Bronchial epithelial cell (primary cell): ENCODE data around the gene RTL5. TPM values are rescaled to one million over a fixed set of nuclear protein-coding genes. Genes with fewer than 3 reads are reported as not detected.
A peak's percentile ranks its signal among the peaks of the same experiment; 100 is the strongest.

Experiments
- DNase-seq: peaks from one replicate; pipeline ENCODE4 v3.0.0-alpha.2; 2010; ENCODE audit warnings: low read depth
- FAIRE-seq: peaks from 2 replicates; lab custom pipeline; 2011; peaks lifted over from hg19 to GRCh38; lab: Jason Lieb, UNC
- H3K27me3 ChIP-seq: 2 replicates; pipeline ENCODE4 v1.5.1; 2011; ENCODE audit warnings: low read length; ENCODE audit not compliant: control insufficient read depth, insufficient read depth
- H3K36me3 ChIP-seq: 2 replicates; pipeline ENCODE4 v1.5.1; 2011; ENCODE audit warnings: low read length; ENCODE audit not compliant: control insufficient read depth, insufficient read depth
- H3K4me3 ChIP-seq: 2 replicates; pipeline ENCODE4 v1.5.1; 2011; ENCODE audit warnings: mild to moderate bottlenecking, low read depth, low read length, control low read depth
- total RNA-seq: library from RNA; depleted of rRNA; stranded (reverse); fragments of >200 nt; gene quantifications from 2 replicates; pipeline ENCODE4 v1.2.1, GENCODE V29; 2014
- TF ChIP-seq, protein P1 (sequence below): IDR thresholded peaks from 2 replicates; pipeline ENCODE4 v1.5.1; 2011; ENCODE audit warnings: mild to moderate bottlenecking, moderate library complexity, low read length, control low read depth, inconsistent platforms; ENCODE audit not compliant: insufficient read depth, severe bottlenecking

Gene RTL5
- total RNA-seq, 1 donor from 2014 or later, result not detected

DNA sequence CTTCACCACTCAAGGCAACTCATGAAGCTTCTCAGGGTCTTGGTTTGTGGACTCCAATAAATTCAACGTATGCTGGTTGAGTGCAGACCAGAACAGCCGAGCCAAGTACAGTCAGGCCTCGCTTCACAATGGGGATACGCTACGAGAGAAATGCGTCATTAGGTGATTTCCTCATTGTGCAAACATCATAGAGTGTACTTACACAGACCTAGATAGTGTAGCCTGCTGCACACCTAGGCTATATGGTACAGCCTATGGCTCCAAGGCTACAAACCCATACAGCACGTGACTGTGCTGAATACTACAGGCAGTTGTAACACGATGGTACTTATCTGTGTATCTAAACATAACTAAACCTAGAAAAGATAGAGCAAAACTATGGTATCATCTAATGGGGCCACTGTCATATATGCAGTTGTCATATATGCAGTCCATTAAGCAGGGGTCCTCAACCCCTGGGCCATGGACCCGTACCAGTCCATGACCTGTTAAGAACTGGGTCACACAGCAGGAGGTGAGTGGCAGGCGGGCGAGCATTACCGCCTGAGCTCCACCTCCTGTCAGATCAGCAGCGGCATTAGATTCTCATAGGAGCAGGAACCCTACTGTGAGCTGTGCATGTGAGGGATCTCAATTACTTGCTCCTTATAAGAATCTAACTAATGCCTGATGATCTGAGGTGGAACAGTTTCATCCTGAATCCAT is 31.5 kb downstream of the RTL5 start:
- DNase-seq (peak; percentile 53), FAIRE-seq (no peak)
- H3K27me3 ChIP-seq, result no peaks in the 10 kb centered on the region
- no peak overlapping the region for H3K4me3 ChIP-seq
- TF ChIP-seq, protein P1, sequence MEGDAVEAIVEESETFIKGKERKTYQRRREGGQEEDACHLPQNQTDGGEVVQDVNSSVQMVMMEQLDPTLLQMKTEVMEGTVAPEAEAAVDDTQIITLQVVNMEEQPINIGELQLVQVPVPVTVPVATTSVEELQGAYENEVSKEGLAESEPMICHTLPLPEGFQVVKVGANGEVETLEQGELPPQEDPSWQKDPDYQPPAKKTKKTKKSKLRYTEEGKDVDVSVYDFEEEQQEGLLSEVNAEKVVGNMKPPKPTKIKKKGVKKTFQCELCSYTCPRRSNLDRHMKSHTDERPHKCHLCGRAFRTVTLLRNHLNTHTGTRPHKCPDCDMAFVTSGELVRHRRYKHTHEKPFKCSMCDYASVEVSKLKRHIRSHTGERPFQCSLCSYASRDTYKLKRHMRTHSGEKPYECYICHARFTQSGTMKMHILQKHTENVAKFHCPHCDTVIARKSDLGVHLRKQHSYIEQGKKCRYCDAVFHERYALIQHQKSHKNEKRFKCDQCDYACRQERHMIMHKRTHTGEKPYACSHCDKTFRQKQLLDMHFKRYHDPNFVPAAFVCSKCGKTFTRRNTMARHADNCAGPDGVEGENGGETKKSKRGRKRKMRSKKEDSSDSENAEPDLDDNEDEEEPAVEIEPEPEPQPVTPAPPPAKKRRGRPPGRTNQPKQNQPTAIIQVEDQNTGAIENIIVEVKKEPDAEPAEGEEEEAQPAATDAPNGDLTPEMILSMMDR, result no peak
- H3K36me3 ChIP-seq, result no peaks in the 10 kb centered on the region

DNA sequence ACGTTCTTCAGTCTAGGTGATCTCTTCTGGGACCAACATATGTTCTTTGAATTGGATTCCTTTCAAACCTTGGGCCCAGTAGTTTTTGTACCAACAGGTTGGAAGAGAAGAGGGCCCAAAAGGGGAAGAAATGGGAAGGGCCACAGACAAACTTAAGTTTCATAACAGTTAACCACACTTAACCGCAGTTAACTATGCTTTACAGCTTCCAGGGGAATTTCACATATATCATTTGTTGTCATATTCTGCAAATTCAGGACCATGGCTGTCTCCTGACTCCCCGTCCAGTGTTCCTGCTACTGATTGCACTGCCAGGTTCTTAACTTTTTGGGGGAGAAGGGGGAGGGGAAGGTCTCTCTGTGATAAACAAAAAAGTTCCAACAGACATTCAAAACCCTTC is 34.6 kb downstream of the RTL5 start:
- H3K36me3 ChIP-seq, result no peaks in the 10 kb centered on the region
- DNase-seq (no peak), FAIRE-seq (no peak)
- no peak overlapping the region for H3K4me3 ChIP-seq
- no peaks in the 10 kb centered on the region for H3K27me3 ChIP-seq
- TF ChIP-seq, protein P1, result no peak

DNA sequence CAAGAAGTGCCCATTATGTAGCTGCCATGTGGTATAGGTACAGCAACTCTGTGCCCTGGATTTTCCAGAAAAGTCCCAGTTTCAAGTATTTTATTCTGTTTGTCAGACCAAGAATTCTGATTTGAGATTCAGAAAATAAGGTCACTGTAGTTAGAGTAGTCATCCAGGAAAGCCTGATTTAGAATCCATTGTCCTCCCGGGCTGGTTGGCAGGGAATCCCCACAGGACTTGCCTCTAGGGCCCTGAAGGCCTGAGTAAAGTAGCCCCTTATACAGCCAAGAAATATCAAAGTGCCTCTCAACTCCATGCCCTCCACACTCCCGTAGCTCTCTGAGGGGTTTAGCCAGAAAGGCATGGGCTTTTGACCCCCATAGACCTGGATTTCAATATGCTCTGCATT is 36.3 kb downstream of the RTL5 start:
- TF ChIP-seq, protein P1, result no peak
- FAIRE-seq, result no peak
- DNase-seq, result no peak
- Histone ChIP-seq H3K36me3 (no peaks in the 10 kb centered on the region), H3K27me3 (no peaks in the 10 kb centered on the region), H3K4me3 (no peak overlapping the region)

GRCh38 chrX:72094894-72095293 is 36.8 kb downstream of the RTL5 start:
- DNase-seq, result no peak
- no peak for FAIRE-seq
- H3K27me3 ChIP-seq, result no peaks in the 10 kb centered on the region
- no peaks in the 10 kb centered on the region for H3K36me3 ChIP-seq
- no peak overlapping the region for H3K4me3 ChIP-seq
- TF ChIP-seq, protein P1, result no peak

- TF ChIP-seq, protein P1, result no peak
- FAIRE-seq, result no peak
- Histone ChIP-seq H3K36me3 (no peaks in the 10 kb centered on the region), H3K27me3 (no peaks in the 10 kb centered on the region), H3K4me3 (no peak overlapping the region)
- no peak for DNase-seq
These were observed 42.5 kb downstream of the RTL5 start for GRCh38 chrX:72089254-72089653.

GRCh38 chrX:72088761-72089160 is 43.0 kb downstream of the RTL5 start:
- TF ChIP-seq, protein P1, result no peak
- DNase-seq (no peak), FAIRE-seq (no peak)
- H3K4me3 ChIP-seq, result no peak overlapping the region
- no peaks in the 10 kb centered on the region for H3K27me3 ChIP-seq
- H3K36me3 ChIP-seq, result no peaks in the 10 kb centered on the region
